ENCODE data around the gene ADGRL2. TPM values are rescaled to one million over a fixed set of nuclear protein-coding genes. Genes with fewer than 3 reads are reported as not detected.

The ADGRL2 gene
- total RNA-seq, 1 experiment from 2014 or later: 0.20 TPM

- no peak for ATAC-seq
- H3K4me1 ChIP-seq (ENCODE audit: control insufficient read depth in 1 of 2, insufficient read depth in 2 of 2, low read length in 2 of 2): no peaks in the 10 kb centered on the region
- no peak overlapping the region for H3K27ac ChIP-seq (ENCODE audit: low read depth, low read length)
- ChIA-PET CTCF (no interaction called here), POLR2A (no interaction called here), RAD21 (ENCODE audit: low non-redundant PET in 1 of 2, low total read pairs in 2 of 2, uncharacterized antibody in 2 of 2, unreplicated experiment in 2 of 2) (no interaction called here)
- no peak overlapping the region for H2AFZ ChIP-seq (ENCODE audit: low read depth, low read length, poor library complexity, severe bottlenecking)
- H3K9me2 ChIP-seq (ENCODE audit: insufficient read depth): no peaks in the 10 kb centered on the region
- no peaks in the 10 kb centered on the region for H4K20me1 ChIP-seq (ENCODE audit: insufficient read depth)
- DNase-seq (ENCODE audit: low read depth, low spot score): no peak
- H3K9ac ChIP-seq (ENCODE audit: low read length): no peak overlapping the region
- BruUV-seq (replicated peaks): no TSS peak
- no peaks in the 10 kb centered on the region for H3K79me2 ChIP-seq (ENCODE audit: insufficient read depth, low read length)
- no peaks in the 10 kb centered on the region for H3K27me3 ChIP-seq (ENCODE audit: insufficient read depth, low read length)
- no peaks in the 10 kb centered on the region; a peak in 1 of 4 replicates for H3K9me3 ChIP-seq (ENCODE audit: control insufficient read depth in 1 of 2, insufficient read depth in 1 of 2, low read depth in 1 of 2, low read length in 2 of 2)
- H3K36me3 ChIP-seq (ENCODE audit: control insufficient read depth in 1 of 2, insufficient read depth in 2 of 2, low read length in 2 of 2): no peaks in the 10 kb centered on the region
- H3K4me3 ChIP-seq (replicated peaks in 1 of 2; ENCODE audit: low read depth in 1 of 2, low read length in 2 of 2): no peak overlapping the region
- intact Hi-C loops (cut with micrococcal nuclease): no loop called here
- TF ChIP-seq ZBTB33 (IDR thresholded peaks at IDR 0.05; ENCODE audit: extremely low read depth, insufficient replicate concordance, low read length) (no peak), EGR1 (IDR thresholded peaks at IDR 0.05; ENCODE audit: low read depth) (no peak), POLR2AphosphoS5 (IDR thresholded peaks at IDR 0.05; ENCODE audit: low read depth, low read length) (no peak), FOSL1 (IDR thresholded peaks at IDR 0.05; ENCODE audit: low read depth) (no peak), CEBPB (IDR thresholded peaks at IDR 0.05; ENCODE audit: low read depth) (no peak), SP1 (IDR thresholded peaks at IDR 0.05; ENCODE audit: low read depth) (no peak), ZFX (IDR thresholded peaks at IDR 0.05) (no peak), JUND (IDR thresholded peaks at IDR 0.05) (no peak), ELF1 (IDR thresholded peaks at IDR 0.05; ENCODE audit: borderline replicate concordance, low read depth) (no peak), RAD21 (IDR thresholded peaks at IDR 0.05; ENCODE audit: low read depth) (no peak), MAX (IDR thresholded peaks at IDR 0.05) (no peak), CBX3 (IDR thresholded peaks at IDR 0.05; ENCODE audit: low read depth) (no peak), REST (IDR thresholded peaks at IDR 0.05; ENCODE audit: low read depth) (no peak), YY1 (IDR thresholded peaks at IDR 0.05; ENCODE audit: extremely low read depth, insufficient replicate concordance, low read depth, low read length) (no peak), TCF7L2 (IDR thresholded peaks at IDR 0.05; ENCODE audit: borderline replicate concordance, extremely low read depth, insufficient read depth, insufficient read length) (no peak), EZH2phosphoT487 (IDR thresholded peaks at IDR 0.05; ENCODE audit: borderline replicate concordance) (no peak), SIN3A (IDR thresholded peaks at IDR 0.05; ENCODE audit: low read depth) (no peak), CTCF (IDR thresholded peaks at IDR 0.05 in 2 of 3, conservative IDR thresholded peaks at IDR 0.05 in 1 of 3; ENCODE audit: borderline replicate concordance in 1 of 3, insufficient read depth in 1 of 3, low read depth in 2 of 3, low read length in 2 of 3) (no peak), POLR2A (IDR thresholded peaks at IDR 0.05; ENCODE audit: borderline replicate concordance, extremely low read depth, insufficient read depth, insufficient read length) (no peak), ATF3 (IDR thresholded peaks at IDR 0.05) (no peak)
- H3K4me2 ChIP-seq (ENCODE audit: low read length): no peak overlapping the region
These were observed 217.6 kb downstream of the ADGRL2 start for GRCh38 chr1:82018319-82018718.
